ENCODE measurements around the gene MAPKAP1.

DNA sequence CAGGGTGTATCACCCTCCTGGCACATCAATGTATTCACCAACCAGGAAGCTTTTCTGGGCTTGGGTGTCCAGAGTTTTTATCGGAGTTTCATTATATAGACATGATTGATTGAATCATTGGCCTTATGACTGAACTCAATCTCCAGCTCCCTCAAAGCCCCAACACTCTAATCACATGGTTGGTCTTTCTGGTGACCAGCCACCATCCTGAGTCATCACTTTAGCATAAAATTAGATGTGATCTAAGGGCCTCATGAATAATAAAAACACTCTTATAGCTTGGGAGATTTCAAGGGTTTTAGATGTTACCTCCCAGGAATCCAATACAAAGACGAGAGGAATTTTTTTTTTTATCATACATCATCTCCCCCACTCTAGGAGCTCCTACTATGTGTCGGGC is 32.4 kb upstream of the MAPKAP1 start:
- TF ChIP-seq, protein P1, sequence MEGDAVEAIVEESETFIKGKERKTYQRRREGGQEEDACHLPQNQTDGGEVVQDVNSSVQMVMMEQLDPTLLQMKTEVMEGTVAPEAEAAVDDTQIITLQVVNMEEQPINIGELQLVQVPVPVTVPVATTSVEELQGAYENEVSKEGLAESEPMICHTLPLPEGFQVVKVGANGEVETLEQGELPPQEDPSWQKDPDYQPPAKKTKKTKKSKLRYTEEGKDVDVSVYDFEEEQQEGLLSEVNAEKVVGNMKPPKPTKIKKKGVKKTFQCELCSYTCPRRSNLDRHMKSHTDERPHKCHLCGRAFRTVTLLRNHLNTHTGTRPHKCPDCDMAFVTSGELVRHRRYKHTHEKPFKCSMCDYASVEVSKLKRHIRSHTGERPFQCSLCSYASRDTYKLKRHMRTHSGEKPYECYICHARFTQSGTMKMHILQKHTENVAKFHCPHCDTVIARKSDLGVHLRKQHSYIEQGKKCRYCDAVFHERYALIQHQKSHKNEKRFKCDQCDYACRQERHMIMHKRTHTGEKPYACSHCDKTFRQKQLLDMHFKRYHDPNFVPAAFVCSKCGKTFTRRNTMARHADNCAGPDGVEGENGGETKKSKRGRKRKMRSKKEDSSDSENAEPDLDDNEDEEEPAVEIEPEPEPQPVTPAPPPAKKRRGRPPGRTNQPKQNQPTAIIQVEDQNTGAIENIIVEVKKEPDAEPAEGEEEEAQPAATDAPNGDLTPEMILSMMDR (optimal IDR thresholded peaks at IDR 0.05 in 1 of 3, IDR thresholded peaks at IDR 0.05 in 1 of 3, conservative IDR thresholded peaks at IDR 0.05 in 1 of 3; ENCODE audit: extremely low read depth in 1 of 3, insufficient read depth in 2 of 3, low read length in 3 of 3): no peak
- TF ChIP-seq EZH2 (IDR thresholded peaks at IDR 0.05; ENCODE audit: low read length): no peak

All from keratinocyte (primary cell).